Smooth muscle cell (in vitro differentiated cells): ENCODE results near the gene NAPSA. TPM values are rescaled to one million over a fixed set of nuclear protein-coding genes. Genes with fewer than 3 reads are reported as not detected.

Experiments used
- DNase-seq: peaks from one replicate; lab custom pipeline; 2025; ENCODE audit not compliant: unreplicated experiment; lab: John Stamatoyannopoulos, UW
- H2AFZ ChIP-seq: fragments of 200-600 bp; sonication (generic); 2 replicates; pipeline ENCODE4 v1.6.0; 2016; ENCODE audit warnings: antibody characterized with exemption, low read depth, mild to moderate bottlenecking
- H3F3A ChIP-seq: fragments of 200-600 bp; sonication (generic); 2 replicates; pipeline ENCODE4 v1.6.0; 2017; ENCODE audit warnings: antibody characterized with exemption, low read depth
- H3K27ac ChIP-seq: fragments of 200-600 bp; sonication (generic); 2 replicates; pipeline ENCODE4 v1.5.1; 2016; ENCODE audit warnings: low read depth, mild to moderate bottlenecking
- H3K27me3 ChIP-seq: fragments of 200-600 bp; sonication (generic); 2 replicates; pipeline ENCODE4 v1.6.1; 2016; ENCODE audit warnings: low read depth, mild to moderate bottlenecking
- H3K36me3 ChIP-seq: fragments of 200-600 bp; sonication (generic); 2 replicates; pipeline ENCODE4 v1.5.1; 2016; ENCODE audit warnings: low read depth
- H3K4me1 ChIP-seq: fragments of 200-600 bp; sonication (generic); 2 replicates; pipeline ENCODE4 v1.5.1; 2016; ENCODE audit warnings: low read depth
- H3K4me2 ChIP-seq: fragments of 200-600 bp; sonication (generic); 2 replicates; pipeline ENCODE4 v1.6.0; 2016; ENCODE audit warnings: mild to moderate bottlenecking
- H3K4me3 ChIP-seq: fragments of 200-600 bp; sonication (generic); 2 replicates; pipeline ENCODE4 v1.5.1; 2016; ENCODE audit warnings: mild to moderate bottlenecking
- H3K79me2 ChIP-seq: fragments of 200-600 bp; sonication (generic); 2 replicates; pipeline ENCODE4 v1.6.0; 2016; ENCODE audit warnings: low read depth, mild to moderate bottlenecking
- H3K9ac ChIP-seq: fragments of 200-600 bp; sonication (generic); 2 replicates; pipeline ENCODE4 v1.6.0; 2016; ENCODE audit warnings: low read depth
- H3K9me3 ChIP-seq: fragments of 200-600 bp; sonication (generic); replicated peaks from 2 replicates; pipeline ENCODE4 v1.5.1; 2016; ENCODE audit warnings: low read depth
- H4K20me1 ChIP-seq: fragments of 200-600 bp; sonication (generic); 2 replicates; pipeline ENCODE4 v1.6.0; 2016; ENCODE audit warnings: low read depth
- CTCF ChIP-seq: fragments of 200-600 bp; sonication (generic); IDR thresholded peaks from 2 replicates; pipeline ENCODE4 v1.5.1; 2017; ENCODE audit warnings: borderline replicate concordance, mild to moderate bottlenecking, antibody characterized with exemption; ENCODE audit not compliant: insufficient read depth, poor library complexity, severe bottlenecking
- WGBS: methylation state at CpG from one replicate; pipeline ENCODE4 v1.1.7; 2016; ENCODE audit warnings: low lambda C conversion rate; 5-methylcytosine and 5-hydroxymethylcytosine counted together
- polyA plus RNA-seq: library from polyadenylated mRNA; unstranded; fragments of >200 nt; fragmentation: Nextera tagmentation; extraction: Ambion mirVana; gene quantifications from 2 replicates; pipeline ENCODE4 v1.2.1, GENCODE V29; 2016
- total RNA-seq: library from RNA; depleted of rRNA; stranded (reverse); fragments of >200 nt; gene quantifications from 2 replicates; pipeline ENCODE4 v1.2.3, GENCODE V29; 2014

Gene NAPSA
- 0.27 and 0.72 TPM in 2 replicates for total RNA-seq
- polyA plus RNA-seq, result 0.65 and 2.1 TPM in 2 replicates

GRCh38 chr19:50365434-50366306 lies at the start of gene NAPSA:
Gene NAPSA (minus strand): TSS chr19:50365639. CDS start chr19:50365621, 18 bp downstream.
- H3K4me3 ChIP-seq, result no peak within 1 kb of the TSS
- H3K9me3 ChIP-seq, result no peaks in the 10 kb centered on the region
- H4K20me1 ChIP-seq, result no peaks in the 10 kb centered on the region
- no peaks in the 10 kb centered on the region for H3K4me1 ChIP-seq
- WGBS, result 95% methylated on average over 11 of the region's 11 CpGs
- no peak within 1 kb of the TSS for H3K9ac ChIP-seq
- no peak within 1 kb of the TSS for H3K27ac ChIP-seq
- no peak within 1 kb of the TSS for H3K4me2 ChIP-seq
- TF ChIP-seq CTCF, result no peak
- no peak for DNase-seq
- no peaks in the 10 kb centered on the region for H3K27me3 ChIP-seq
- H3K36me3 ChIP-seq, result no peaks in the 10 kb centered on the region
- no peak within 1 kb of the TSS for H2AFZ ChIP-seq
- H3F3A ChIP-seq, result no peaks in the 10 kb centered on the region
- H3K79me2 ChIP-seq, result no peaks in the 10 kb centered on the region

GRCh38 chr19:50413531-50413930 lies 48.1 kb upstream of the NAPSA start:
- Histone ChIP-seq H3K4me2 (no peak overlapping the region), H2AFZ (no peak overlapping the region), H3K4me1 (peaks cover under 1% of the 10 kb centered on the region), H3K27ac (no peak overlapping the region), H3K9ac (no peak overlapping the region), H3F3A (no peaks in the 10 kb centered on the region), H3K4me3 (no peak overlapping the region), H3K9me3 (no peaks in the 10 kb centered on the region), H3K36me3 (no peaks in the 10 kb centered on the region), H3K27me3 (peaks cover 8% of the 10 kb centered on the region), H4K20me1 (no peaks in the 10 kb centered on the region), H3K79me2 (no peaks in the 10 kb centered on the region)
- TF ChIP-seq CTCF, result no peak
- no peak for DNase-seq
- WGBS, result 97% methylated on average over 21 of the region's 21 CpGs

GRCh38 chr19:50413096-50413495 lies 47.7 kb upstream of the NAPSA start:
- Histone ChIP-seq H3F3A (no peaks in the 10 kb centered on the region), H3K4me1 (no peaks in the 10 kb centered on the region), H3K4me3 (no peak overlapping the region), H3K79me2 (no peaks in the 10 kb centered on the region), H3K36me3 (no peaks in the 10 kb centered on the region), H3K27me3 (peaks cover 3% of the 10 kb centered on the region), H3K4me2 (no peak overlapping the region), H3K9ac (no peak overlapping the region), H3K27ac (no peak overlapping the region), H2AFZ (no peak overlapping the region), H4K20me1 (no peaks in the 10 kb centered on the region), H3K9me3 (no peaks in the 10 kb centered on the region)
- no peak for TF ChIP-seq CTCF
- 95% methylated on average over 13 of the region's 13 CpGs for WGBS
- no peak for DNase-seq
